Measurements from ENCODE around the gene SCGB1D1.

DNA sequence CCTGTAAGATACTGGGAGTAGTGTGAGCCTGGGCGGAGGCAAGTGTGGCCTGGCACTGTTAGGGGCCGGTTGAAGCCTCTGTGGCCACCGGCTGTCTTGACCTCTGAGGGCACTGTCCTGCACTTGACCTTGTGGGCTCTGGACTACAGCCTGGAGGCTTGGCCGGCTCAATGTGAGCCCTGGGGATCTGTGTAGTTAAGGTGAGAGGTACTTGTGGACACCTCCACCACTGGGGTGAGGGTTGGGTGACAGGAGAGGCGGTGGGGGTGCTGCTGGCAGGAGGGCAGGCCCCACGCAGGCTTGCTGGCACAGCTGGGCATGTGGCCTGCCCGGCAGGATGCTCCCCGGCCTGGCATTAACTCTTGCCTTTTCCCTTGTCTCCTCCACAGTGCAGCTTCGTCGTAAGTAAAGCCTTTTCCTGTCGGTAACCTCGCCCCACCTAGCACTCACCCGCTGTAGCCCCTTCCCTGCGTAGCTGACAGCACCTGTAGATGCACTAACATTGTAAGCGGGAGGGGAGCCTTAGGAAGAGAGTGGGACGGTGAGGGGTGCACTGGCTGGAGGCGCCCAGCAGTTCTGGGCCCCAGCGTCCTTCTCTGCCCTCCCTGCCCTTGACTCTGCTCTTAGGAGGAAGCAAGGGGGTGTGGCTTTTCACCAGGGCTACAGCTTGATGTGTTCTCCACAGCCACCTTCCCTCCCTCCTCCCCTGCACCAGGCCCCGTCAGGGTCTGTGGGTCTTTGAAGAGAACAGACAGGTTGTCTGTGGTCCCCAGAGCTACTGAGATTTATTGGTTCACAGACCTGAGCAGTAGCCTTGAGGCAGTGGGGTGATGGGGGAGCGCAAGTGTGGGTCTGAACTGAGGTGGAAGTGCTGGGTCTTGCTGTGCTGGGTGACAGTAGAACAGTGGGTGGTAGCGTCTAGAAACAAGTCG is 48.6 kb upstream of the SCGB1D1 start:
- TF ChIP-seq, protein P1, sequence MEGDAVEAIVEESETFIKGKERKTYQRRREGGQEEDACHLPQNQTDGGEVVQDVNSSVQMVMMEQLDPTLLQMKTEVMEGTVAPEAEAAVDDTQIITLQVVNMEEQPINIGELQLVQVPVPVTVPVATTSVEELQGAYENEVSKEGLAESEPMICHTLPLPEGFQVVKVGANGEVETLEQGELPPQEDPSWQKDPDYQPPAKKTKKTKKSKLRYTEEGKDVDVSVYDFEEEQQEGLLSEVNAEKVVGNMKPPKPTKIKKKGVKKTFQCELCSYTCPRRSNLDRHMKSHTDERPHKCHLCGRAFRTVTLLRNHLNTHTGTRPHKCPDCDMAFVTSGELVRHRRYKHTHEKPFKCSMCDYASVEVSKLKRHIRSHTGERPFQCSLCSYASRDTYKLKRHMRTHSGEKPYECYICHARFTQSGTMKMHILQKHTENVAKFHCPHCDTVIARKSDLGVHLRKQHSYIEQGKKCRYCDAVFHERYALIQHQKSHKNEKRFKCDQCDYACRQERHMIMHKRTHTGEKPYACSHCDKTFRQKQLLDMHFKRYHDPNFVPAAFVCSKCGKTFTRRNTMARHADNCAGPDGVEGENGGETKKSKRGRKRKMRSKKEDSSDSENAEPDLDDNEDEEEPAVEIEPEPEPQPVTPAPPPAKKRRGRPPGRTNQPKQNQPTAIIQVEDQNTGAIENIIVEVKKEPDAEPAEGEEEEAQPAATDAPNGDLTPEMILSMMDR (IDR thresholded peaks at IDR 0.05), result no peak
- no peak for TF ChIP-seq POLR2A (IDR thresholded peaks at IDR 0.05)
